ENCODE measurements around the gene RREB1. TPM values are rescaled to one million over a fixed set of nuclear protein-coding genes. Genes with fewer than 3 reads are reported as not detected.

RREB1 gene
- total RNA-seq, 1 experiment from 2014 or later = 35.8 TPM

DNA sequence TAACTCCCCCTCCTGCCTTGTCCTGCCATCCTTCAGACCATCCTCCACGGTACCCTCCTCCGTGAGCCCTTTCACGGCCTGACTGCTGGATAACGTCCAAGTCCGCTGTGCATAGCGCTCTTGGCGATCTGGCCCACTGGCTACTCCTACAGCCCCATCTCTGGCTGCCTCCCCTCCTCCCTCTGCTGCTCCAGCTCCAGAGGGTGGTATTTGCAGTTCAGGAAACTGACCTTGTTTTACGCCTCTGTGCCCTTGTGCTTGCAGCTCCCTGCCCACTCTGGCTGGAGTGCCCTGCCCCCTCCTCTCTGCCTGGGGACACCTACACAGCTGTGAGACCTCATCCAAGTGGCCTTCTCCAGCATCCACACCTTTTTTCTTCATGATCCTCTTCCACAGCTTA lies 6.5 kb upstream of the RREB1 start:
- Histone ChIP-seq H2AFZ (ENCODE audit: low read length) (no peak overlapping the region), H3K14ac (ENCODE audit: insufficient read depth, low read length) (no peak overlapping the region), H3K23me2 (ENCODE audit: insufficient read length, low read depth, low read length, poor library complexity, severe bottlenecking) (no peaks in the 10 kb centered on the region), H3K79me1 (ENCODE audit: insufficient read depth, low read depth, low read length, poor library complexity, severe bottlenecking) (no peaks in the 10 kb centered on the region), H3K4me1 (ENCODE audit: insufficient read depth, low read length) (no peaks in the 10 kb centered on the region), H4K20me1 (ENCODE audit: control insufficient read depth, insufficient read depth, insufficient read length) (no peaks in the 10 kb centered on the region), H3K18ac (ENCODE audit: insufficient read length, low read depth, low read length) (no peak overlapping the region), H2BK5ac (ENCODE audit: insufficient read length, low read length) (no peak overlapping the region), H3K9ac (ENCODE audit: extremely low read depth, insufficient read length, low read length) (no peak overlapping the region), H2BK12ac (ENCODE audit: insufficient read length, low read depth, low read length) (no peak overlapping the region), H3K4me2 (ENCODE audit: insufficient read depth, insufficient read length, low read length) (no peak overlapping the region), H3T11ph (ENCODE audit: low read length) (no peak overlapping the region), H4K8ac (replicated peaks; ENCODE audit: insufficient read length, low read depth, low read length) (no peak overlapping the region), H3K56ac (ENCODE audit: insufficient read length, low read depth, low read length) (no peak overlapping the region), H3K4ac (ENCODE audit: low read depth, low read length) (no peak overlapping the region), H4K91ac (ENCODE audit: insufficient read length, low read depth, low read length) (no peak overlapping the region), H3K9me3 (ENCODE audit: control insufficient read depth, low read depth, low read length) (no peaks in the 10 kb centered on the region), H2BK120ac (ENCODE audit: low read depth, low read length, poor library complexity, severe bottlenecking) (no peak overlapping the region), H2AK5ac (ENCODE audit: insufficient read length, low read length) (no peak overlapping the region), H2BK15ac (ENCODE audit: low read depth, low read length) (no peak overlapping the region), H3K27me3 (ENCODE audit: insufficient read depth, low read length) (no peaks in the 10 kb centered on the region), H2BK20ac (ENCODE audit: low read depth, low read length, poor library complexity, severe bottlenecking) (no peak overlapping the region), H4K5ac (ENCODE audit: insufficient read length, low read depth, low read length) (no peak overlapping the region), H3K79me2 (ENCODE audit: insufficient read depth, low read length) (no peaks in the 10 kb centered on the region), H3K27ac (ENCODE audit: insufficient read length, low read depth, low read length) (no peak overlapping the region), H3K23ac (ENCODE audit: insufficient read length, low read depth, low read length) (no peak overlapping the region)
- WGBS (ENCODE audit: extremely low coverage, insufficient read length, low lambda C conversion rate) = no CpG with 5 or more reads among the region's 8 CpGs
- H3K9me3 Mint-ChIP-seq = no peaks in the 10 kb centered on the region
- no peaks in the 10 kb centered on the region for H3K36me3 Mint-ChIP-seq (ENCODE audit: insufficient read depth in 1 of 3, low read depth in 3 of 3)
- H3K27ac Mint-ChIP-seq = no peak overlapping the region
- TF ChIP-seq, protein P1, sequence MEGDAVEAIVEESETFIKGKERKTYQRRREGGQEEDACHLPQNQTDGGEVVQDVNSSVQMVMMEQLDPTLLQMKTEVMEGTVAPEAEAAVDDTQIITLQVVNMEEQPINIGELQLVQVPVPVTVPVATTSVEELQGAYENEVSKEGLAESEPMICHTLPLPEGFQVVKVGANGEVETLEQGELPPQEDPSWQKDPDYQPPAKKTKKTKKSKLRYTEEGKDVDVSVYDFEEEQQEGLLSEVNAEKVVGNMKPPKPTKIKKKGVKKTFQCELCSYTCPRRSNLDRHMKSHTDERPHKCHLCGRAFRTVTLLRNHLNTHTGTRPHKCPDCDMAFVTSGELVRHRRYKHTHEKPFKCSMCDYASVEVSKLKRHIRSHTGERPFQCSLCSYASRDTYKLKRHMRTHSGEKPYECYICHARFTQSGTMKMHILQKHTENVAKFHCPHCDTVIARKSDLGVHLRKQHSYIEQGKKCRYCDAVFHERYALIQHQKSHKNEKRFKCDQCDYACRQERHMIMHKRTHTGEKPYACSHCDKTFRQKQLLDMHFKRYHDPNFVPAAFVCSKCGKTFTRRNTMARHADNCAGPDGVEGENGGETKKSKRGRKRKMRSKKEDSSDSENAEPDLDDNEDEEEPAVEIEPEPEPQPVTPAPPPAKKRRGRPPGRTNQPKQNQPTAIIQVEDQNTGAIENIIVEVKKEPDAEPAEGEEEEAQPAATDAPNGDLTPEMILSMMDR (conservative IDR thresholded peaks at IDR 0.05) = no peak
- peaks cover 13% of the 10 kb centered on the region for H3K27me3 Mint-ChIP-seq (ENCODE audit: low read depth)
- peaks cover 18 to 22% of the 10 kb centered on the region in 2 experiments for H3K4me1 Mint-ChIP-seq
- DNase-seq = no peak
- no peak overlapping the region for H3K4me3 Mint-ChIP-seq

Data from H9 (cell line).